ENCODE results near the gene TRMT2A.

TRMT2A gene

DNA sequence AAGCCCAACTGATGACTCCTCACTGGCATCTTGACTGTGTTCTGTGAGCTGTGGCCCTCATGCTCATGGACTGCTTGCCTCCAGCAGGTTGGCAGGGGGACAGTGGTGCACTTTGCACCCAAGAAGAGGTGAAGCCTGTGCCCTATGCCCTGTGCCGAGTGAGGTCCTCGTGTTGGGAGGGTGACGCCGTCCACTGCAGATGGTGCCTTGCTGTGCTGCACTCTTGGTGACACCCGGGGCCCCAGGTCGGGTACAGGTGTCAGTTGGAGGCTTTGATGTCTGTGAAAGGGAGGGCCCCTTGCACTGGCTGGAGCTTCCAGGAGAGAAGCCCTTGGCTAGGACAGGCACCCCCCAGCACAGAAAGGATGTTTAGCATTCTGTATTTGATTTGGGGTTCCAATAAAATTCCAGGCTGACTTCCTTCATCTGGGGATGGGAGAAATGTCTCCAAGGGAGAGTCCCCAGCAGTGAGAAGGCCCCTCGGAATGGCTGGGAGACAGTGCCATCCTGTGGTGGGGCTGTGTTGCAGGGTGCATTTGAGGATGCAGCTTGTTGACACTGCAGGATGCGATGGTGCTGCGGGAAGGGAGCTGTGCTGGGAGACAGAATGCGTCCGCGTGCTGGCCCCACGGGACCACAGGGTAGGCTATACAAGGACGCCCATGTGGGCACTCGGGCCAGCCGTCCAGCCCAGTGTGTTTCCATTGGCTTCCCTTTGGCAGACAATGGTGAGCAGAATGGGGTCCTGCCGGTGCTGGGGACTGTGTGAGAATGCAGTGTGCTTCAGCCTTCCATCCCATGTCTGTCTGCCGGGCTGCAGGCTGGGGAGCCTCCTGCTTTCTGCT is 12.1 kb upstream of the TRMT2A start:
- H3K18ac ChIP-seq (ENCODE audit: low read length), result peak overlapping the region; percentile 45
- peaks cover 33 to 43% of the 10 kb centered on the region in 2 donors for H3K36me3 ChIP-seq (replicated peaks in 1 of 2; ENCODE audit: control insufficient read depth in 2 of 2, insufficient read depth in 2 of 2, low read length in 2 of 2)
- H3K27me3 ChIP-seq (ENCODE audit: control insufficient read depth in 3 of 3, insufficient read depth in 3 of 3, low read depth in 1 of 3, low read length in 3 of 3), result no peaks in the 10 kb centered on the region
- H4K91ac ChIP-seq (ENCODE audit: low read depth, low read length, poor library complexity), result no peak overlapping the region
- H2BK120ac ChIP-seq (ENCODE audit: low read depth, low read length), result no peak overlapping the region
- H3K4me1 ChIP-seq (ENCODE audit: control insufficient read depth in 2 of 2, insufficient read depth in 1 of 2, low read depth in 1 of 2, low read length in 2 of 2), result peaks cover 8 to 14% of the 10 kb centered on the region in 2 donors
- no peak overlapping the region for H3K4ac ChIP-seq (ENCODE audit: low read length)
- no peak overlapping the region for H3K4me2 ChIP-seq (ENCODE audit: insufficient read depth, low read length, poor library complexity, severe bottlenecking)
- peak overlapping the region; percentile 50 for H3K9ac ChIP-seq (ENCODE audit: low read depth, low read length, poor library complexity)
- H3K4me3 ChIP-seq (ENCODE audit: low read length in 2 of 2), result no peak overlapping the region
- H2BK12ac ChIP-seq (ENCODE audit: low read length), result no peak overlapping the region
- H3K23ac ChIP-seq (ENCODE audit: low read depth, low read length, poor library complexity), result peak overlapping the region; percentile 96
- WGBS, 2 donors (ENCODE audit: extremely low coverage in 2 of 2, insufficient read length in 2 of 2, insufficient replicate concordance in 1 of 2), result no CpG with 5 or more reads among the region's 18 CpGs
- no peak overlapping the region for H3K14ac ChIP-seq (ENCODE audit: low read length)
- H2AFZ ChIP-seq (ENCODE audit: low read length), result no peak overlapping the region
- H2AK5ac ChIP-seq (ENCODE audit: low read depth, low read length), result no peak overlapping the region
- no peak overlapping the region for H2BK15ac ChIP-seq (ENCODE audit: low read length)
- H3K9me3 ChIP-seq (replicated peaks in 1 of 2; ENCODE audit: control insufficient read depth in 2 of 2, insufficient read depth in 1 of 2, low read depth in 1 of 2, low read length in 2 of 2), result peaks cover 0 to 2% of the 10 kb centered on the region in 2 donors
- peaks cover 10% of the 10 kb centered on the region for H3K79me1 ChIP-seq (ENCODE audit: low read depth, low read length)
- H2BK5ac ChIP-seq (ENCODE audit: low read length), result peak overlapping the region; percentile 32
- DNase-seq (ENCODE audit: low spot score), result no peak
- H4K8ac ChIP-seq (ENCODE audit: low read depth, low read length), result peak overlapping the region; percentile 57
- H3K27ac ChIP-seq (replicated peaks; ENCODE audit: low read length), result no peak overlapping the region

DNA sequence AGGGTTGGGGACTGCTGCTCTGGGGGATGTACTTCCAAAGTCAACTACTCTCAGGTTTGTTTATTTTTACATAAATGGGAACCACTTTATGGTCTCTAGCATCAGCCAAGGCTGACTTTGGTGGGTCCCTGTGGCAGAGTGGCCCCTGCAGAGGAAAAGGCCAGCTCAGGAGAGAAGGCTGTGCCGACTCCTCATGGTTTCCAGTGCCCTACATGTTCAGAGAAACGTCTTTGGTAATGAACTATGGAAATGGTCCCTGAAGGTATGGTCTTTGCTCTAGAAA is 11.5 kb upstream of the TRMT2A start:
- H3K4me2 ChIP-seq (ENCODE audit: insufficient read depth, low read length, poor library complexity, severe bottlenecking), result no peak overlapping the region
- no peak overlapping the region for H3K27ac ChIP-seq (replicated peaks; ENCODE audit: low read length)
- DNase-seq (ENCODE audit: low spot score), result no peak
- H3K18ac ChIP-seq (ENCODE audit: low read length), result no peak overlapping the region
- no peak overlapping the region for H2AK5ac ChIP-seq (ENCODE audit: low read depth, low read length)
- H3K36me3 ChIP-seq (replicated peaks in 1 of 2; ENCODE audit: control insufficient read depth in 2 of 2, insufficient read depth in 2 of 2, low read length in 2 of 2), result peaks cover 39 to 49% of the 10 kb centered on the region in 2 donors
- H3K9ac ChIP-seq (ENCODE audit: low read depth, low read length, poor library complexity), result no peak overlapping the region
- peak overlapping the region; percentile 44 for H3K23ac ChIP-seq (ENCODE audit: low read depth, low read length, poor library complexity)
- H3K4ac ChIP-seq (ENCODE audit: low read length), result no peak overlapping the region
- H3K14ac ChIP-seq (ENCODE audit: low read length), result no peak overlapping the region
- no peak overlapping the region for H4K8ac ChIP-seq (ENCODE audit: low read depth, low read length)
- no peak overlapping the region for H2BK120ac ChIP-seq (ENCODE audit: low read depth, low read length)
- H2BK12ac ChIP-seq (ENCODE audit: low read length), result no peak overlapping the region
- H3K9me3 ChIP-seq (replicated peaks in 1 of 2; ENCODE audit: control insufficient read depth in 2 of 2, insufficient read depth in 1 of 2, low read depth in 1 of 2, low read length in 2 of 2), result peaks cover 0 to 2% of the 10 kb centered on the region in 2 donors
- no CpG with 5 or more reads among the region's 2 CpGs for WGBS, 2 donors (ENCODE audit: extremely low coverage in 2 of 2, insufficient read length in 2 of 2, insufficient replicate concordance in 1 of 2)
- H2BK5ac ChIP-seq (ENCODE audit: low read length), result no peak overlapping the region
- peaks cover 8 to 14% of the 10 kb centered on the region in 2 donors for H3K4me1 ChIP-seq (ENCODE audit: control insufficient read depth in 2 of 2, insufficient read depth in 1 of 2, low read depth in 1 of 2, low read length in 2 of 2)
- no peak overlapping the region for H3K4me3 ChIP-seq (ENCODE audit: low read length in 2 of 2)
- H2BK15ac ChIP-seq (ENCODE audit: low read length), result no peak overlapping the region
- H2AFZ ChIP-seq (ENCODE audit: low read length), result no peak overlapping the region
- H3K27me3 ChIP-seq (ENCODE audit: control insufficient read depth in 3 of 3, insufficient read depth in 3 of 3, low read depth in 1 of 3, low read length in 3 of 3), result peaks cover 0 to 1% (median 0%) of the 10 kb centered on the region in 3 experiments
- H4K91ac ChIP-seq (ENCODE audit: low read depth, low read length, poor library complexity), result no peak overlapping the region
- peaks cover 12% of the 10 kb centered on the region for H3K79me1 ChIP-seq (ENCODE audit: low read depth, low read length)

DNA sequence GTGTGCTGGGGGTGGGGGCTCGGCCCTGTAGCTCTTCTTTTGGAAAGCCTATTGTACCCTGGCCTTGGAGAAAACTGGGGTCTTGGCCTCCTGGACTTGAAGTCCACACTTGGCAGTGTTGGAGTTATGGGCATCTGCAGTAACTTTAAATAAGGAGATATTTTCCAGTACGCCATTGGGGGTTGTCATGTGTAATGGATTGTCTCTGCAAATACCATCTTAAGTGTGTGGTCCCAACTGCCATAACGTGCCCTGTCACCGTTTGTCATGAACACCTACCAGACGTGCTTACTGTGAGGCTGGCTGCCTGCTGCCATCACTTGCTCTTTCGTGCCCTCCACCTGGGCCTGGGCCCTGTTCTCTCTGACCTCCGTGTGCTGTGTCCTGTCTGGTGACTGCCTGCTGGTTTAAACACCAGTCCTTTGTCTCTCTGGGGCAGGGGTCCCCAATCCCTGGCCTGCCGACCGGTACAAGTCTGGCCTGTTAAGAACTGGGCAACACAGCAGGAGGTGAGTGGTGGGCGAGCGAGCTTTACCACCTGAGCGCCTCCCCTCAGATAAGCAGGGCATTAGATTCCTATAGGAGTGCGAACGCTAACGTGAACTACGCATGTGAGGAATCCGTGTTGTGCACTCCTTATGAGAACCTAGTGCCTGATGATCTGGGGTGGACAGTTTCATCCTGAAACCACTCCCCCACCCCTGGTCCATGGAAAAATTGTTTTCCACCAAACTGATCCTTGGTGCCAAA is 11.0 kb upstream of the TRMT2A start:
- Histone ChIP-seq H3K14ac (ENCODE audit: low read length) (no peak overlapping the region), H3K18ac (ENCODE audit: low read length) (no peak overlapping the region), H2AK5ac (ENCODE audit: low read depth, low read length) (no peak overlapping the region), H3K9ac (ENCODE audit: low read depth, low read length, poor library complexity) (no peak overlapping the region), H3K4me1 (ENCODE audit: control insufficient read depth in 2 of 2, insufficient read depth in 1 of 2, low read depth in 1 of 2, low read length in 2 of 2) (peaks cover 8 to 14% of the 10 kb centered on the region in 2 donors), H3K4me3 (ENCODE audit: low read length in 2 of 2) (no peak overlapping the region), H2BK120ac (ENCODE audit: low read depth, low read length) (no peak overlapping the region), H4K8ac (ENCODE audit: low read depth, low read length) (no peak overlapping the region), H3K9me3 (replicated peaks in 1 of 2; ENCODE audit: control insufficient read depth in 2 of 2, insufficient read depth in 1 of 2, low read depth in 1 of 2, low read length in 2 of 2) (peaks cover 0 to 2% of the 10 kb centered on the region in 2 donors), H3K27ac (replicated peaks; ENCODE audit: low read length) (no peak overlapping the region), H3K27me3 (ENCODE audit: control insufficient read depth in 3 of 3, insufficient read depth in 3 of 3, low read depth in 1 of 3, low read length in 3 of 3) (peaks cover 0 to 1% (median 0%) of the 10 kb centered on the region in 3 experiments), H4K91ac (ENCODE audit: low read depth, low read length, poor library complexity) (no peak overlapping the region), H2BK15ac (ENCODE audit: low read length) (no peak overlapping the region), H3K79me1 (ENCODE audit: low read depth, low read length) (peaks cover 15% of the 10 kb centered on the region), H3K4me2 (ENCODE audit: insufficient read depth, low read length, poor library complexity, severe bottlenecking) (no peak overlapping the region), H2BK12ac (ENCODE audit: low read length) (no peak overlapping the region), H2AFZ (ENCODE audit: low read length) (no peak overlapping the region), H3K4ac (ENCODE audit: low read length) (no peak overlapping the region), H3K23ac (ENCODE audit: low read depth, low read length, poor library complexity) (peak overlapping the region; percentile 29), H2BK5ac (ENCODE audit: low read length) (peak overlapping the region; percentile 75), H3K36me3 (replicated peaks in 1 of 2; ENCODE audit: control insufficient read depth in 2 of 2, insufficient read depth in 2 of 2, low read length in 2 of 2) (peaks cover 42 to 52% of the 10 kb centered on the region in 2 donors)
- no CpG with 5 or more reads among the region's 17 CpGs for WGBS, 2 donors (ENCODE audit: extremely low coverage in 2 of 2, insufficient read length in 2 of 2, insufficient replicate concordance in 1 of 2)
- no peak for DNase-seq (ENCODE audit: low spot score)

DNA sequence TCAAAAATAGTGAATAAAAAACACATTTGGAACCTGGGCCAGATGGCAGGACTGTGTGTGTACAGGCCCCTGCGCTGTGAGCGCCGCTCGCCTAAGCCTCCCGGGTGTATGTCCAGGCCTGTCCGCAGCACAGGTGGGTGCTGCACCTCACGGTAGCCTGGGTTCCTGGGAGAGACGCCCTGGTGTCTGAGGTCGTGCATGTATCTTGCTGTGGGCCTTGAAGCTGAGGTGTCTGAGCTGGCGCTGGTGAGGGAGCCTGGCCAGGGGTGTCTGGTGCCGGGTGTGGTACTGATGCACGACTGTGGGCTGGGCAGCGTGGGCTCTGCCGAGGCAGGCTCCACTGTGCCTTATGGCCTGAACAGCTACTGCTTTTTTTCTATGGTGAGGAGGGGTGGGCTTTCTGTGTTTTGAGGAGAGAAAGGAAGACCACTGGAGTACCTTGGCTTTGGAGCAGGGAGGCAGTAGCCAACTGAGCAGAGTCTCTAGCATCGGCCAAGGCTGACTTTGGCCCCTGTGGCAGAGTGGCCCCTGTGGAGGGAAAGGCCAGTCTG is 10.4 kb upstream of the TRMT2A start:
- Histone ChIP-seq H3K14ac (ENCODE audit: low read length) (peak overlapping the region; percentile 56), H3K79me1 (ENCODE audit: low read depth, low read length) (peaks cover 18% of the 10 kb centered on the region), H3K9ac (ENCODE audit: low read depth, low read length, poor library complexity) (peak overlapping the region; percentile 30), H3K27ac (replicated peaks; ENCODE audit: low read length) (peak overlapping the region; percentile 27), H2AFZ (ENCODE audit: low read length) (no peak overlapping the region), H3K18ac (ENCODE audit: low read length) (no peak overlapping the region), H3K4me3 (ENCODE audit: low read length in 2 of 2) (no peak overlapping the region), H3K9me3 (replicated peaks in 1 of 2; ENCODE audit: control insufficient read depth in 2 of 2, insufficient read depth in 1 of 2, low read depth in 1 of 2, low read length in 2 of 2) (peaks cover 0 to 2% of the 10 kb centered on the region in 2 donors), H2BK15ac (ENCODE audit: low read length) (no peak overlapping the region), H3K23ac (ENCODE audit: low read depth, low read length, poor library complexity) (peak overlapping the region; percentile 91), H4K91ac (ENCODE audit: low read depth, low read length, poor library complexity) (no peak overlapping the region), H2AK5ac (ENCODE audit: low read depth, low read length) (no peak overlapping the region), H3K4me2 (ENCODE audit: insufficient read depth, low read length, poor library complexity, severe bottlenecking) (no peak overlapping the region), H3K27me3 (ENCODE audit: control insufficient read depth in 3 of 3, insufficient read depth in 3 of 3, low read depth in 1 of 3, low read length in 3 of 3) (peaks cover 0 to 1% (median 0%) of the 10 kb centered on the region in 3 experiments), H3K36me3 (replicated peaks in 1 of 2; ENCODE audit: control insufficient read depth in 2 of 2, insufficient read depth in 2 of 2, low read length in 2 of 2) (peaks cover 43 to 58% of the 10 kb centered on the region in 2 donors), H2BK12ac (ENCODE audit: low read length) (no peak overlapping the region), H3K4me1 (ENCODE audit: control insufficient read depth in 2 of 2, insufficient read depth in 1 of 2, low read depth in 1 of 2, low read length in 2 of 2) (peaks cover 4 to 8% of the 10 kb centered on the region in 2 donors), H2BK5ac (ENCODE audit: low read length) (peak overlapping the region; percentile 75), H4K8ac (ENCODE audit: low read depth, low read length) (no peak overlapping the region), H3K4ac (ENCODE audit: low read length) (no peak overlapping the region), H2BK120ac (ENCODE audit: low read depth, low read length) (no peak overlapping the region)
- WGBS, 2 donors (ENCODE audit: extremely low coverage in 2 of 2, insufficient read length in 2 of 2, insufficient replicate concordance in 1 of 2), result no CpG with 5 or more reads among the region's 15 CpGs
- DNase-seq (ENCODE audit: low spot score), result no peak
